ENCODE measurements around the gene GJA5. TPM values are rescaled to one million over a fixed set of nuclear protein-coding genes. Genes with fewer than 3 reads are reported as not detected.

Gene GJA5
- total and polyA plus RNA-seq, 5 donors from 2014 or later: not detected

DNA sequence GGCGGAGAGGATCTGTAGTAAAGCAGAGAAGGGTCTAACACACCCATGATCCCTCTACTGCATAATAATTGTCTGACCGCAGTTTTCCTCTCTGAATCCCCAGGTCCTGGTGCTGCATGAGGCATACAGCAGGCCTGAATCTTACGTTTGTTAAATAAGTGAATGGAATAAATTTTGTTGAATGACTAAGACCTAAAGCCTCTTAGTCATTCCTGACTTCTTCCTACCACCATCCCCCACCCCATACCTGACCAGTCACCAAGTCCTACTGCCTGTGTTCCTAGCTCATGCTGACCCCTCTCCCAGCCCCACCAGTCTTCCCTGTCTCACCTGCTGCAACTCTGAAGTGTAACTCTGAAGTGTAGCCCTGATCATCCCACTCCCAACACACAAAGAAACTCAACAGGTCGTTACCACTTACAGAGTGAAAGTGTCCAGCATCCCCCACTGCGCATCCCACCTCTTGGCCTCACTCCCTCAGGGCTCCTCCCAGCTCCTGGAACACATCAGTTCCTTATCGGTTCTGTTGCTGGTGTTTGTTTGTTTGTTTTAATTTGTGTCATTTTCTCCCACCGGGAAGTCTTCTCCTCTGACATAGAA lies 9.7 kb downstream of the GJA5 start:
- Histone ChIP-seq H3K4me3 (ENCODE audit: low read depth, low read length) (no peak overlapping the region), H3K4me1 (ENCODE audit: control insufficient read depth, insufficient read depth, low read length, poor library complexity, severe bottlenecking) (no peaks in the 10 kb centered on the region), H3K36me3 (ENCODE audit: control insufficient read depth, insufficient read depth, low read length) (no peaks in the 10 kb centered on the region), H3K27ac (ENCODE audit: insufficient read depth, low read length, poor library complexity, severe bottlenecking) (no peak overlapping the region), H3K9me3 (ENCODE audit: control insufficient read depth in 2 of 2, low read length in 2 of 2) (no peaks in the 10 kb centered on the region), H3K27me3 (ENCODE audit: control insufficient read depth, insufficient read depth, low read length) (peaks cover 8% of the 10 kb centered on the region)
- ATAC-seq (ENCODE audit: low read depth in 2 of 2): no peak
- Mint-ChIP-seq H3K9me3 (no peaks in the 10 kb centered on the region), H3K27ac (no peak overlapping the region), H3K4me1 (peaks cover 0 to 2% (median 0%) of the 10 kb centered on the region in 4 donors), H3K36me3 (no peaks in the 10 kb centered on the region), H3K27me3 (peaks cover 16% of the 10 kb centered on the region), H3K4me3 (no peak overlapping the region)
- DNase-seq: no peak

DNA sequence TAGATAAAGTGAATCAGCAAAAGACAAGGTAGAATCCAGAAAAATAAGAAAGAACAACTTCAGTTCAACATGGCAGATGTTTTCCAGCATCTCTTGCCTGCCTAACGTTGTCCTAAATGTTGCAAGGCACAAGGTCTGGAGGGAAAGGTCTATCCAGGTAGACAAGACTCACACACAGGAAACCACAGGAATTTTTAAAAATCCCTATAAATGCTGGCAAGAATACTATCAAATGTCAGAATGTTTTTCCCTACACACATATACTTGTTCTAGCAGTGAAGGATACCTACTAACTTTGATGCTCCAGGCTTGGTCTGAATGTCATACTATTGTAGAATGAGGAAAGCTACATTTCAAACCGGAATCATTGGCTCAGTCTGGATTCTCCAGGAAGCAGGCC lies 10.6 kb downstream of the GJA5 start:
- no peaks in the 10 kb centered on the region for H3K36me3 ChIP-seq (ENCODE audit: control insufficient read depth, insufficient read depth, low read length)
- no peaks in the 10 kb centered on the region for H3K4me1 ChIP-seq (ENCODE audit: control insufficient read depth, insufficient read depth, low read length, poor library complexity, severe bottlenecking)
- Mint-ChIP-seq H3K36me3 (no peaks in the 10 kb centered on the region), H3K27me3 (peaks cover 15% of the 10 kb centered on the region), H3K4me1 (peaks cover 0 to 2% (median 0%) of the 10 kb centered on the region in 4 donors), H3K9me3 (no peaks in the 10 kb centered on the region), H3K4me3 (no peak overlapping the region), H3K27ac (no peak overlapping the region)
- H3K9me3 ChIP-seq (ENCODE audit: control insufficient read depth in 2 of 2, low read length in 2 of 2): no peaks in the 10 kb centered on the region
- no peak for DNase-seq
- H3K27ac ChIP-seq (ENCODE audit: insufficient read depth, low read length, poor library complexity, severe bottlenecking): no peak overlapping the region
- no peak overlapping the region for H3K4me3 ChIP-seq (ENCODE audit: low read depth, low read length)
- no peak for ATAC-seq (ENCODE audit: low read depth in 2 of 2)
- peaks cover 8% of the 10 kb centered on the region for H3K27me3 ChIP-seq (ENCODE audit: control insufficient read depth, insufficient read depth, low read length)

DNA sequence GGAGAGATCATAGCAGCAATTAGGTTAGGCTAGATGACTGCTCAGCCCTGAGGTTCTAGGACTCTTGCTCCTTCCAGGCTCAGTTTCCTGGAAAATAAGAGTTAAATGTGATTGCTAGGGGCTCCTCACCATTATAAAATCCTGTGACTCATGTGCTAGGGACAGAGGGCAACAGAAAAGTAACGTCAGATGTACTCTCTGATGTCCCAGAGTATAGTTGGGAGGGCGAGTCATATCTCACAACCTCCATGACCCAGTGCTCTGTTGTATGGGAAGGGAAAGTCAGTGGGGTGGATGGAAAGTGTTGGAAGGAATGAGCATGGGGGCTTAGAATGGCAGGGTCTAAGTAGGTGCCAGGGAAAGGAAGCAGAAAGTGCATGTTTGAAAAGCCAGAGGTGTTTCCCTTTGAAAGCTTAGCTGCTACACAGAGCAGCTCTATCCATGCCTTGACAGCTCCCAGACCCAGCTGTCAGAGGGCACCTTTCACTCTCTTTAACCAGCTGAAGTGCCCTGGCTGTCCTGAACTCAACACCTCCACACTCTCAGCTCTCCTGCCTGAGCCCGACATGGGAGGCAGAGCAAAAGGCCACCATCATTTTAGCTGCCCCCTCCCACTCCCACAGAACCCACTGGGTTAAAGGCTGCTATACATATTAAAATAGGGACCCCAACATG lies 11.6 kb downstream of the GJA5 start:
- Histone ChIP-seq H3K4me1 (ENCODE audit: control insufficient read depth, insufficient read depth, low read length, poor library complexity, severe bottlenecking) (no peaks in the 10 kb centered on the region), H3K27ac (ENCODE audit: insufficient read depth, low read length, poor library complexity, severe bottlenecking) (no peak overlapping the region), H3K9me3 (ENCODE audit: control insufficient read depth in 2 of 2, low read length in 2 of 2) (no peaks in the 10 kb centered on the region), H3K27me3 (ENCODE audit: control insufficient read depth, insufficient read depth, low read length) (peaks cover 10% of the 10 kb centered on the region), H3K4me3 (ENCODE audit: low read depth, low read length) (no peak overlapping the region), H3K36me3 (ENCODE audit: control insufficient read depth, insufficient read depth, low read length) (no peaks in the 10 kb centered on the region)
- H3K4me3 Mint-ChIP-seq: no peak overlapping the region
- no peak overlapping the region for H3K27ac Mint-ChIP-seq
- peaks cover 15% of the 10 kb centered on the region for H3K27me3 Mint-ChIP-seq
- no peak for ATAC-seq (ENCODE audit: low read depth in 2 of 2)
- H3K4me1 Mint-ChIP-seq: peaks cover 0 to 2% (median 0%) of the 10 kb centered on the region in 4 donors
- no peak for DNase-seq
- H3K36me3 Mint-ChIP-seq: no peaks in the 10 kb centered on the region
- peaks cover 0 to 3% (median 0%) of the 10 kb centered on the region in 7 donors for H3K9me3 Mint-ChIP-seq

GRCh38 chr1:147747966-147748365 lies 12.4 kb downstream of the GJA5 start:
- H3K9me3 Mint-ChIP-seq: peaks cover 0 to 3% (median 0%) of the 10 kb centered on the region in 7 donors
- H3K4me1 Mint-ChIP-seq: peaks cover 0 to 2% (median 0%) of the 10 kb centered on the region in 4 donors
- H3K36me3 ChIP-seq (ENCODE audit: control insufficient read depth, insufficient read depth, low read length): no peaks in the 10 kb centered on the region
- H3K27ac Mint-ChIP-seq: no peak overlapping the region
- H3K9me3 ChIP-seq (ENCODE audit: control insufficient read depth in 2 of 2, low read length in 2 of 2): no peaks in the 10 kb centered on the region
- no peak overlapping the region for H3K4me3 ChIP-seq (ENCODE audit: low read depth, low read length)
- peaks cover 15% of the 10 kb centered on the region for H3K27me3 Mint-ChIP-seq
- peaks cover 10% of the 10 kb centered on the region for H3K27me3 ChIP-seq (ENCODE audit: control insufficient read depth, insufficient read depth, low read length)
- DNase-seq: no peak
- no peak for ATAC-seq (ENCODE audit: low read depth in 2 of 2)
- H3K27ac ChIP-seq (ENCODE audit: insufficient read depth, low read length, poor library complexity, severe bottlenecking): no peak overlapping the region
- no peak overlapping the region for H3K4me3 Mint-ChIP-seq
- H3K4me1 ChIP-seq (ENCODE audit: control insufficient read depth, insufficient read depth, low read length, poor library complexity, severe bottlenecking): no peaks in the 10 kb centered on the region
- no peaks in the 10 kb centered on the region for H3K36me3 Mint-ChIP-seq

DNA sequence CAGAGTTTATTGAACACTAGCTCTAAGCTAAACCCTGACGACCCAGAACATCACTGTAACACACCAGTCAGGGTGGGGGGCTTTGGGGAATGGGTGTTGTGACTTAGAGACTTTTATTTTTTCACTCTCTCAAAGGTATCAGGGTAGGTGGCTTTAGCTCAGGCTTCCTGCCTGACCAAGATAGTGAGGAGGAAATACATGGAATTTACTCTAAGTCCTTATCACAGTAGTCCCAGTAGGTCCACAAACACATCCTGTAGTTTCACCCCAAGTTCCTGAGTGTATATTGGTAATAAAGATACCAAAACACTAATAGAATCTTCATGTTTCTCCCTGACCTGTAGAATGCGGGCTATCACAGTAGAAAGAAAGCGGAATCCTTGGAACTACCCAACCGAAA lies 15.1 kb downstream of the GJA5 start:
- H3K27me3 Mint-ChIP-seq: peaks cover 12% of the 10 kb centered on the region
- H3K4me3 Mint-ChIP-seq: no peak overlapping the region
- Histone ChIP-seq H3K27ac (ENCODE audit: insufficient read depth, low read length, poor library complexity, severe bottlenecking) (no peak overlapping the region), H3K4me1 (ENCODE audit: control insufficient read depth, insufficient read depth, low read length, poor library complexity, severe bottlenecking) (no peaks in the 10 kb centered on the region), H3K4me3 (ENCODE audit: low read depth, low read length) (no peak overlapping the region), H3K27me3 (ENCODE audit: control insufficient read depth, insufficient read depth, low read length) (peaks cover 10% of the 10 kb centered on the region), H3K9me3 (ENCODE audit: control insufficient read depth in 2 of 2, low read length in 2 of 2) (no peaks in the 10 kb centered on the region), H3K36me3 (ENCODE audit: control insufficient read depth, insufficient read depth, low read length) (no peaks in the 10 kb centered on the region)
- no peaks in the 10 kb centered on the region for H3K4me1 Mint-ChIP-seq
- no peaks in the 10 kb centered on the region for H3K36me3 Mint-ChIP-seq
- no peak for ATAC-seq (ENCODE audit: low read depth in 2 of 2)
- H3K9me3 Mint-ChIP-seq: peaks cover 0 to 3% (median 0%) of the 10 kb centered on the region in 7 donors
- no peak overlapping the region for H3K27ac Mint-ChIP-seq
- no peak for DNase-seq

DNA sequence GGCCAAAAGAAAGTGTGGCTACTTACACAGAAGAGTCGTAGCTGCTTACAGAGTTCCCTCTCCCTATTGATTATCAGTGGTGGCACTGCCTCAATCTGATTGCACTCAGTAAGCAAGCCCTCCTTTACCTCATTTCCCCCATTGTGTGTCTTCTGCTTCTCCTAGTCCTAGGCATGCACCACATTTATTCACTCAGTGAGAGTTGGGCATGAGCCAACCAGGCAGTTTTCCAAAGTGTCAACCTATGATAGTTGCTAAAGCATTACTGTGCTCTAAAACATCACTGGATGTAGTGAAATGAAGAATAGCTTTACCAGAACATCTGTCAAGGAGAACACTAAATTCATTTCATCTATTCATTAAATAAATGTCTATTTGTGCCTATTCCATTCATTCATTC lies 19.3 kb downstream of the GJA5 start:
- no peaks in the 10 kb centered on the region for H3K36me3 Mint-ChIP-seq
- H3K27me3 Mint-ChIP-seq: peaks cover 11% of the 10 kb centered on the region
- no peak for ATAC-seq (ENCODE audit: low read depth in 2 of 2)

DNA sequence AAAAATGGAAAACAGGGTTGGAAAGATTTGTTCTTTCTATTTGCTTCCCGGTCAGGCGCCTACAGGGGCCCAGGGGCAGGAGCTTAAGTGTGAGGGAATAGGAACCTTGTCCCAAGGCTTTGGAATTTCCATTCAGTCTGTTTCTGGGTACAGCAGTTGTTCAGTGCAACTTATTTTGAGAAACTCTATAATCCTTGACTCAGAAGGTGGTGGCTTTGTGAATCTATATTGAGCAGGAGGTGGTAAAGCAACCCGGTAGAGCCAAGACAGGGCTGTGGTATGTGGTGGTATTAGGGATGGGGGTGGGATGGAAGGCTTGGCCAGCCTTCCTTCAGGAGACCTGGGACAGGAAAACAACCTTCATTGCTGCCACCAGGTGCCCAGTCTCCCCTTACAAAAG lies 20.0 kb downstream of the GJA5 start:
- no peak overlapping the region for H3K27ac Mint-ChIP-seq
- Histone ChIP-seq H3K27me3 (ENCODE audit: control insufficient read depth, insufficient read depth, low read length) (peaks cover 6% of the 10 kb centered on the region), H3K36me3 (ENCODE audit: control insufficient read depth, insufficient read depth, low read length) (no peaks in the 10 kb centered on the region), H3K9me3 (ENCODE audit: control insufficient read depth in 2 of 2, low read length in 2 of 2) (no peaks in the 10 kb centered on the region), H3K4me3 (ENCODE audit: low read depth, low read length) (no peak overlapping the region), H3K27ac (ENCODE audit: insufficient read depth, low read length, poor library complexity, severe bottlenecking) (no peak overlapping the region), H3K4me1 (ENCODE audit: control insufficient read depth, insufficient read depth, low read length, poor library complexity, severe bottlenecking) (no peaks in the 10 kb centered on the region)
- no peaks in the 10 kb centered on the region for H3K4me1 Mint-ChIP-seq
- H3K27me3 Mint-ChIP-seq: peaks cover 11% of the 10 kb centered on the region
- no peaks in the 10 kb centered on the region for H3K36me3 Mint-ChIP-seq
- H3K4me3 Mint-ChIP-seq: no peak overlapping the region
- no peak for ATAC-seq (ENCODE audit: low read depth in 2 of 2)
- peaks cover 0 to 3% (median 0%) of the 10 kb centered on the region in 7 donors for H3K9me3 Mint-ChIP-seq
- no peak for DNase-seq

More for the DNA sequence above, 19.3 kb downstream of the GJA5 start:
- peaks cover 6% of the 10 kb centered on the region for H3K27me3 ChIP-seq (ENCODE audit: control insufficient read depth, insufficient read depth, low read length)
- no peak overlapping the region for H3K4me3 ChIP-seq (ENCODE audit: low read depth, low read length)
- Mint-ChIP-seq H3K4me3 (no peak overlapping the region), H3K27ac (no peak overlapping the region), H3K9me3 (peaks cover 0 to 3% (median 0%) of the 10 kb centered on the region in 7 donors), H3K4me1 (no peaks in the 10 kb centered on the region)
- H3K9me3 ChIP-seq (ENCODE audit: control insufficient read depth in 2 of 2, low read length in 2 of 2): no peaks in the 10 kb centered on the region
- H3K27ac ChIP-seq (ENCODE audit: insufficient read depth, low read length, poor library complexity, severe bottlenecking): no peak overlapping the region
- DNase-seq: no peak
- H3K36me3 ChIP-seq (ENCODE audit: control insufficient read depth, insufficient read depth, low read length): no peaks in the 10 kb centered on the region
- no peaks in the 10 kb centered on the region for H3K4me1 ChIP-seq (ENCODE audit: control insufficient read depth, insufficient read depth, low read length, poor library complexity, severe bottlenecking)

All from CD4-positive, CD25-positive, alpha-beta regulatory T cell (primary cell).